ENCODE results near the gene PPCS.

The PPCS gene

DNA sequence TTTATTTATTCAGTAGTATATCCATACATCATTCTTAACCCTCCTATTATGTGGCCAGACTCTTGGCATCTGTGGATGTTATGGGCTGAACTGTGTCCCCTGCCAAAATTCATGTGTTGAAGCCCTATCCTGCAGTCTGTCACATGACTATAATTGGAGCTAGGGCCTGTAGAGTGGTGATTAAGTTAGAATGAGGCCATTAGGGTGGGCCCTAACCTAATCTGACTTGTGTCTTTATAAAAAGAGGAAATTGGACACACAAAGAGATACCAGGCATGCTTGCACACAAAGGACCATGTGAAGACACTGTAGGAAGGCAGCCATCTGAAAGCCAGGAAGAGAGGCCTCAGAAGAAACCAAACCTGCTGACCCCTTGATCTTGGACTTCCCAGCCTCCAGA, 7.1 kb upstream of the PPCS start:
- Histone ChIP-seq H3K27ac (ENCODE audit: low read depth, low read length) (no peak overlapping the region), H3K27me3 (ENCODE audit: control insufficient read depth in 1 of 2, insufficient read depth in 2 of 2, low read length in 2 of 2) (no peaks in the 10 kb centered on the region), H3K36me3 (ENCODE audit: control insufficient read depth in 1 of 2, insufficient read depth in 2 of 2, low read length in 2 of 2) (no peaks in the 10 kb centered on the region), H3K9ac (ENCODE audit: low read depth in 1 of 2, low read length in 2 of 2) (no peak overlapping the region), H3K4me1 (ENCODE audit: control insufficient read depth in 1 of 2, insufficient read depth in 2 of 2, low read length in 2 of 2) (no peaks in the 10 kb centered on the region), H3K9me3 (ENCODE audit: control insufficient read depth in 1 of 2, low read length in 2 of 2) (no peaks in the 10 kb centered on the region), H3K4me3 (ENCODE audit: low read depth in 1 of 2, low read length in 2 of 2) (no peak overlapping the region)

DNA sequence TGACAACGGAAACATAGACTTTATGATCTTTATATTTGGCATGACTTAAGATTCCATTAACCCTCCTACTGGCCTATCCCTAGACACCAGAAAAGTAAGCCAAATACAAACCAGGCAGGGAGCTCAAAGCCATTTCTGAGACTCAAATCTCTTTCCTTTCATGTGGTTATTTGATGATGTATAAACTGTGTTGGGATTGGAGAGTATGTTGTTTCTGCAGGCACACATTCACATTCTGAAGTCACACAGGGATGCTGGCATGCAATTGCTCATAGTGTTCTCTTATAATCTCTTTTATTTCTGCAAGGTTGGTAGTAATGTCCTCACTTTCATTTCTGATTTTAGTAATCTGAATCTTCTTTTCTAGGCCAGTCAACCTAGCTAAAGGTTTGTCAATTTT, 6.3 kb upstream of the PPCS start:
- no peak overlapping the region for H3K27ac ChIP-seq (ENCODE audit: low read depth, low read length)
- H3K9me3 ChIP-seq (ENCODE audit: control insufficient read depth in 1 of 2, low read length in 2 of 2), result no peaks in the 10 kb centered on the region
- H3K4me3 ChIP-seq (ENCODE audit: low read depth in 1 of 2, low read length in 2 of 2), result no peak overlapping the region
- no peak overlapping the region for H3K9ac ChIP-seq (ENCODE audit: low read depth in 1 of 2, low read length in 2 of 2)
- H3K4me1 ChIP-seq (ENCODE audit: control insufficient read depth in 1 of 2, insufficient read depth in 2 of 2, low read length in 2 of 2), result no peaks in the 10 kb centered on the region
- no peaks in the 10 kb centered on the region for H3K36me3 ChIP-seq (ENCODE audit: control insufficient read depth in 1 of 2, insufficient read depth in 2 of 2, low read length in 2 of 2)
- H3K27me3 ChIP-seq (ENCODE audit: control insufficient read depth in 1 of 2, insufficient read depth in 2 of 2, low read length in 2 of 2), result no peaks in the 10 kb centered on the region

GRCh38 chr1:42453386-42453785, 3.0 kb upstream of the PPCS start:
- Histone ChIP-seq H3K27ac (ENCODE audit: low read depth, low read length) (no peak overlapping the region), H3K4me1 (ENCODE audit: control insufficient read depth in 1 of 2, insufficient read depth in 2 of 2, low read length in 2 of 2) (peaks cover 17 to 20% of the 10 kb centered on the region in 2 donors), H3K36me3 (ENCODE audit: control insufficient read depth in 1 of 2, insufficient read depth in 2 of 2, low read length in 2 of 2) (no peaks in the 10 kb centered on the region), H3K9ac (ENCODE audit: low read depth in 1 of 2, low read length in 2 of 2) (no peak overlapping the region), H3K4me3 (ENCODE audit: low read depth in 1 of 2, low read length in 2 of 2) (no peak overlapping the region), H3K9me3 (ENCODE audit: control insufficient read depth in 1 of 2, low read length in 2 of 2) (no peaks in the 10 kb centered on the region), H3K27me3 (ENCODE audit: control insufficient read depth in 1 of 2, insufficient read depth in 2 of 2, low read length in 2 of 2) (no peaks in the 10 kb centered on the region)

GRCh38 chr1:42454403-42454802, 1.9 kb upstream of the PPCS start:
- Histone ChIP-seq H3K9ac (ENCODE audit: low read depth in 1 of 2, low read length in 2 of 2) (no peak overlapping the region), H3K4me3 (ENCODE audit: low read depth in 1 of 2, low read length in 2 of 2) (no peak overlapping the region)

DNA sequence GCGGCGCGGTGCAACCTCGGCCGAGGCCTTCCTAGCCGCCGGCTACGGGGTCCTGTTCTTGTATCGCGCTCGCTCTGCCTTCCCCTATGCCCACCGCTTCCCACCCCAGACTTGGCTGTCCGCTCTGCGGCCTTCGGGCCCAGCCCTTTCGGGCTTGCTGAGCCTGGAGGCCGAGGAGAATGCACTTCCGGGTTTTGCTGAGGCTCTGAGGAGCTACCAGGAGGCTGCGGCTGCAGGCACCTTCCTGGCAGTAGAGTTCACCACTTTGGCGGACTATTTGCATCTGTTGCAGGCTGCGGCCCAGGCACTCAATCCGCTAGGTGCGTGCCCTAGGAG, 379 bp downstream of the PPCS start:
- Histone ChIP-seq H3K4me3 (ENCODE audit: low read depth in 1 of 2, low read length in 2 of 2) (peak overlapping the region; percentile 88 to 91), H3K9me3 (ENCODE audit: control insufficient read depth in 1 of 2, low read length in 2 of 2) (no peaks in the 10 kb centered on the region), H3K36me3 (ENCODE audit: control insufficient read depth in 1 of 2, insufficient read depth in 2 of 2, low read length in 2 of 2) (peaks cover 6 to 17% of the 10 kb centered on the region in 2 donors), H3K27ac (ENCODE audit: low read depth, low read length) (peak overlapping the region; percentile 80), H3K9ac (ENCODE audit: low read depth in 1 of 2, low read length in 2 of 2) (peak overlapping the region; percentile 68 to 99), H3K4me1 (ENCODE audit: control insufficient read depth in 1 of 2, insufficient read depth in 2 of 2, low read length in 2 of 2) (peaks cover 18 to 20% of the 10 kb centered on the region in 2 donors), H3K27me3 (ENCODE audit: control insufficient read depth in 1 of 2, insufficient read depth in 2 of 2, low read length in 2 of 2) (no peaks in the 10 kb centered on the region)

More at GRCh38 chr1:42454403-42454802, 1.9 kb upstream of the PPCS start:
- Histone ChIP-seq H3K9me3 (ENCODE audit: control insufficient read depth in 1 of 2, low read length in 2 of 2) (no peaks in the 10 kb centered on the region), H3K4me1 (ENCODE audit: control insufficient read depth in 1 of 2, insufficient read depth in 2 of 2, low read length in 2 of 2) (peaks cover 18 to 20% of the 10 kb centered on the region in 2 donors), H3K36me3 (ENCODE audit: control insufficient read depth in 1 of 2, insufficient read depth in 2 of 2, low read length in 2 of 2) (peaks cover under 1 to 7% of the 10 kb centered on the region in 2 donors), H3K27ac (ENCODE audit: low read depth, low read length) (no peak overlapping the region), H3K27me3 (ENCODE audit: control insufficient read depth in 1 of 2, insufficient read depth in 2 of 2, low read length in 2 of 2) (no peaks in the 10 kb centered on the region)

- no peaks in the 10 kb centered on the region for H3K27me3 ChIP-seq (ENCODE audit: control insufficient read depth in 1 of 2, insufficient read depth in 2 of 2, low read length in 2 of 2)
- H3K4me1 ChIP-seq (ENCODE audit: control insufficient read depth in 1 of 2, insufficient read depth in 2 of 2, low read length in 2 of 2), result peaks cover 27 to 28% of the 10 kb centered on the region in 2 donors
- H3K27ac ChIP-seq (ENCODE audit: low read depth, low read length), result no peak overlapping the region
- H3K9me3 ChIP-seq (ENCODE audit: control insufficient read depth in 1 of 2, low read length in 2 of 2), result no peaks in the 10 kb centered on the region
- H3K9ac ChIP-seq (ENCODE audit: low read depth in 1 of 2, low read length in 2 of 2), result no peak overlapping the region
- H3K36me3 ChIP-seq (ENCODE audit: control insufficient read depth in 1 of 2, insufficient read depth in 2 of 2, low read length in 2 of 2), result peaks cover 6 to 17% of the 10 kb centered on the region in 2 donors
- no peak overlapping the region for H3K4me3 ChIP-seq (ENCODE audit: low read depth in 1 of 2, low read length in 2 of 2)
Observed at GRCh38 chr1:42461196-42461595, 4.9 kb downstream of the PPCS start.

- Histone ChIP-seq H3K9ac (ENCODE audit: low read depth in 1 of 2, low read length in 2 of 2) (peak within 1 kb of the TSS; percentile 21 to 44), H3K36me3 (ENCODE audit: control insufficient read depth in 1 of 2, insufficient read depth in 2 of 2, low read length in 2 of 2) (peaks cover 6 to 17% of the 10 kb centered on the region in 2 donors), H3K4me1 (ENCODE audit: control insufficient read depth in 1 of 2, insufficient read depth in 2 of 2, low read length in 2 of 2) (peaks cover 16% of the 10 kb centered on the region in 2 donors), H3K9me3 (ENCODE audit: control insufficient read depth in 1 of 2, low read length in 2 of 2) (no peaks in the 10 kb centered on the region), H3K27ac (ENCODE audit: low read depth, low read length) (peak within 1 kb of the TSS; percentile 27), H3K27me3 (ENCODE audit: control insufficient read depth in 1 of 2, insufficient read depth in 2 of 2, low read length in 2 of 2) (no peaks in the 10 kb centered on the region), H3K4me3 (ENCODE audit: low read depth in 1 of 2, low read length in 2 of 2) (peak within 1 kb of the TSS; percentile 77 to 80)
Observed at GRCh38 chr1:42462828-42463763, 6.8 kb downstream of the PPCS start, which contains the start of gene CCDC30. Gene CCDC30 (plus strand): TSS chr1:42463286. CDS start chr1:42480552, 17,266 bp downstream.

DNA sequence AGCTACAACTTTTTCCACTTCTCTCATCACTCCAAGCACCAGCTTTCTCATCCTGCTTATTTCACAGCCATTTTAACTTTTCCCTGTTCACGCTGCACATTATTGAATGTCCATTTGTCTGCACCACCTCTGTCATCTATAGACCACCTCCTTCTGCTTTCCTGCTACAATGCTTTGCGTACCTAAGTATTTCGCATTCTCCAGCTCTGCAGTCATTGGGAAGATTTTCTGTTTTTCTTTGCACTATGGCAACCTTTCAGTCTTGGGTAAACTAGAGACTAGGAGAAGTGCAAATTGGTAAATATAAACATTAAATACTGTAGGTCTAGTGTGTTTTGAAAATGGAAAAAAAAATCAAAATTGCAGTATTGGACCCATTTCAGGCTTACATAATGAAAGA, 7.6 kb downstream of the PPCS start:
- Histone ChIP-seq H3K9ac (ENCODE audit: low read depth in 1 of 2, low read length in 2 of 2) (no peak overlapping the region), H3K4me1 (ENCODE audit: control insufficient read depth in 1 of 2, insufficient read depth in 2 of 2, low read length in 2 of 2) (peaks cover 12 to 13% of the 10 kb centered on the region in 2 donors), H3K9me3 (ENCODE audit: control insufficient read depth in 1 of 2, low read length in 2 of 2) (no peaks in the 10 kb centered on the region), H3K27ac (ENCODE audit: low read depth, low read length) (no peak overlapping the region), H3K36me3 (ENCODE audit: control insufficient read depth in 1 of 2, insufficient read depth in 2 of 2, low read length in 2 of 2) (peaks cover 6 to 15% of the 10 kb centered on the region in 2 donors), H3K4me3 (ENCODE audit: low read depth in 1 of 2, low read length in 2 of 2) (peak overlapping the region; percentile 77 to 80), H3K27me3 (ENCODE audit: control insufficient read depth in 1 of 2, insufficient read depth in 2 of 2, low read length in 2 of 2) (no peaks in the 10 kb centered on the region)

- H3K4me3 ChIP-seq (ENCODE audit: low read depth in 1 of 2, low read length in 2 of 2), result no peak overlapping the region
- peaks cover 12 to 13% of the 10 kb centered on the region in 2 donors for H3K4me1 ChIP-seq (ENCODE audit: control insufficient read depth in 1 of 2, insufficient read depth in 2 of 2, low read length in 2 of 2)
- no peaks in the 10 kb centered on the region for H3K27me3 ChIP-seq (ENCODE audit: control insufficient read depth in 1 of 2, insufficient read depth in 2 of 2, low read length in 2 of 2)
- no peak overlapping the region for H3K9ac ChIP-seq (ENCODE audit: low read depth in 1 of 2, low read length in 2 of 2)
- no peaks in the 10 kb centered on the region for H3K36me3 ChIP-seq (ENCODE audit: control insufficient read depth in 1 of 2, insufficient read depth in 2 of 2, low read length in 2 of 2)
- no peaks in the 10 kb centered on the region for H3K9me3 ChIP-seq (ENCODE audit: control insufficient read depth in 1 of 2, low read length in 2 of 2)
- no peak overlapping the region for H3K27ac ChIP-seq (ENCODE audit: low read depth, low read length)
Observed at GRCh38 chr1:42466030-42466429, 9.7 kb downstream of the PPCS start.

GRCh38 chr1:42469727-42470126, 13.4 kb downstream of the PPCS start:
- H3K27ac ChIP-seq (ENCODE audit: low read depth, low read length), result no peak overlapping the region
- H3K9me3 ChIP-seq (ENCODE audit: control insufficient read depth in 1 of 2, low read length in 2 of 2), result no peaks in the 10 kb centered on the region
- no peaks in the 10 kb centered on the region for H3K4me1 ChIP-seq (ENCODE audit: control insufficient read depth in 1 of 2, insufficient read depth in 2 of 2, low read length in 2 of 2)
- no peak overlapping the region for H3K9ac ChIP-seq (ENCODE audit: low read depth in 1 of 2, low read length in 2 of 2)
- H3K4me3 ChIP-seq (ENCODE audit: low read depth in 1 of 2, low read length in 2 of 2), result no peak overlapping the region
- no peaks in the 10 kb centered on the region for H3K36me3 ChIP-seq (ENCODE audit: control insufficient read depth in 1 of 2, insufficient read depth in 2 of 2, low read length in 2 of 2)
- no peaks in the 10 kb centered on the region for H3K27me3 ChIP-seq (ENCODE audit: control insufficient read depth in 1 of 2, insufficient read depth in 2 of 2, low read length in 2 of 2)

Data from duodenal mucosa (tissue), 2 donors.